Kidney epithelial cell (primary cell): ENCODE data around the gene WNT6. TPM values are rescaled to one million over a fixed set of nuclear protein-coding genes. Genes with fewer than 3 reads are reported as not detected.

Experiments used
- DNase-seq: peaks from one replicate; pipeline ENCODE4 v3.0.0-alpha.2; 2010; ENCODE audit warnings: low read depth
- H3K27me3 ChIP-seq: 2 replicates; pipeline ENCODE4 v1.6.0; 2011; ENCODE audit warnings: low read length; ENCODE audit not compliant: control insufficient read depth, insufficient read depth
- H3K36me3 ChIP-seq: 2 replicates; pipeline ENCODE4 v1.5.1; 2011; ENCODE audit warnings: low read length; ENCODE audit not compliant: control insufficient read depth, insufficient read depth
- H3K4me3 ChIP-seq: 2 replicates; pipeline ENCODE4 v1.5.1; 2011; ENCODE audit warnings: low read depth, mild to moderate bottlenecking, control low read depth, low read length
- CTCF ChIP-seq: IDR thresholded peaks from 2 replicates; pipeline ENCODE4 v1.5.1; 2011; ENCODE audit warnings: mild to moderate bottlenecking, moderate library complexity, low read length, control low read depth, inconsistent platforms; ENCODE audit not compliant: insufficient read depth, poor library complexity, severe bottlenecking
- total RNA-seq: library from RNA; depleted of rRNA; stranded (reverse); fragments of >200 nt; gene quantifications from 2 replicates; pipeline ENCODE4 v1.2.3, GENCODE V29; 2015

The WNT6 gene
- total RNA-seq, 1 donor from 2014 or later, result 1.2 TPM

- Histone ChIP-seq H3K36me3 (no peaks in the 10 kb centered on the region), H3K4me3 (no peak overlapping the region), H3K27me3 (peaks cover 12% of the 10 kb centered on the region)
- DNase-seq, result no peak
- no peak for TF ChIP-seq CTCF
Observed at GRCh38 chr2:218824004-218824403, 35.6 kb upstream of the WNT6 start.

- Histone ChIP-seq H3K4me3 (no peak overlapping the region), H3K36me3 (no peaks in the 10 kb centered on the region), H3K27me3 (peaks cover 22% of the 10 kb centered on the region)
- no peak for TF ChIP-seq CTCF
- no peak for DNase-seq
Observed at GRCh38 chr2:218826791-218827190, 32.8 kb upstream of the WNT6 start.

DNA sequence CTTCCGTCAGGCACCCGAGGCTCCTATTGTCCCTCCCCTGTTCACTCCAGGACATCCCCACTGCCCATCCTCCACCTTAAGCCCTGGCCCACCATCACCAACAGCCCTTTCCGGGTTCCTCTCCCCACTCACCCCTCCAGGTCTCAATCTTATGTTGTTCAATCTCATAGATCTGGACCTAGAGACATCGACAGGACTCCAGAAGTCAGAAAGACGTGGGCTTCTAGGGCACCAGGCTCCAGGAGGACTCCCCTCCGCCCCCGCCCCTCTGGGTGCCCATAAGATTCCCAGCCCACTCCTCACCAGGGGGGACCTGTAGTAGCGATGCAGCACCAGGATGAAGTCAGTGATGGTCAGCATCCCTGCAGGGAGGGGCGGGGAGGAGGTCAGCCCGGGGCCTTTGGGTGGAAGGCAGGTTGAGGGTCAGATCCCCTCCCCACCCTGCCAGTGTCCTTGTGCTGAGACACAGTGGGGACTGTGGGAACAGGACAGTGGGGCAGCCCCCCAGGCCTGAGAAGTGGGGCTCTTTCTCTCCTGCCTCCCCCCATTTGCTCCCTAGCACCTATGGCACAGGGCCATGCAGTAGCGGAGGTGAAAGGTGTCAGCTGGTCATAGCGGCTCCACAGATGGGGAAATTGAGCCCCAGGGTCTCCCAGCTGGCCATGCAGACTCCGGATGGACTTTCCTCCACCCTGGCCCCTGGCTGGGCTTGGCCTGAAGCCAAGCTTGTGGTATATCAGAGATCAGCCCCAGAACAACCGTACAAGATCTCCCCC is 31.7 kb upstream of the WNT6 start:
- no peak for TF ChIP-seq CTCF

GRCh38 chr2:218828477-218828778 is 31.2 kb upstream of the WNT6 start:
- DNase-seq, result no peak
- no peaks in the 10 kb centered on the region for H3K36me3 ChIP-seq
- H3K27me3 ChIP-seq, result peaks cover 29% of the 10 kb centered on the region
- no peak overlapping the region for H3K4me3 ChIP-seq
- TF ChIP-seq CTCF, result no peak

More for the DNA sequence above, 31.7 kb upstream of the WNT6 start:
- no peak for DNase-seq
- H3K27me3 ChIP-seq, result peaks cover 29% of the 10 kb centered on the region
- no peaks in the 10 kb centered on the region for H3K36me3 ChIP-seq
- no peak overlapping the region for H3K4me3 ChIP-seq

- Histone ChIP-seq H3K27me3 (peaks cover 33% of the 10 kb centered on the region), H3K36me3 (no peaks in the 10 kb centered on the region), H3K4me3 (no peak overlapping the region)
- TF ChIP-seq CTCF, result no peak
- DNase-seq, result no peak
Observed at GRCh38 chr2:218829868-218830451, 29.6 kb upstream of the WNT6 start.
